ENCODE results near the gene PRDM16.

DNA sequence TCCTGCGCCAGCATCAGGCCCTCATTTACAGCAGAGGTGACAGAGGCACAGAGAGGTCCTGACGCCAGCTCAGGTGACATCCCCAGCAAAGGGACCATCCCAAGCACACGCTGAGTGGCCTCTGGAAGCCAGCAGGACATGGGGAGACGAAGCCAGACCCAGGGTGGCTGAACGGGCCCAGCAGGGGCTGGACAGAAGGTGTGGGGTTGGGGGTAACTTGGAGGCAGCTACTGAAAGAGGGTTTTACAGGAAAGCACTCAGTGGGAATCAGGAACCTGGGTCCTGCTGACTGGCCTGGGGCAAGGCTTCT is 383.8 kb downstream of the PRDM16 start:
- TF ChIP-seq, protein P1, sequence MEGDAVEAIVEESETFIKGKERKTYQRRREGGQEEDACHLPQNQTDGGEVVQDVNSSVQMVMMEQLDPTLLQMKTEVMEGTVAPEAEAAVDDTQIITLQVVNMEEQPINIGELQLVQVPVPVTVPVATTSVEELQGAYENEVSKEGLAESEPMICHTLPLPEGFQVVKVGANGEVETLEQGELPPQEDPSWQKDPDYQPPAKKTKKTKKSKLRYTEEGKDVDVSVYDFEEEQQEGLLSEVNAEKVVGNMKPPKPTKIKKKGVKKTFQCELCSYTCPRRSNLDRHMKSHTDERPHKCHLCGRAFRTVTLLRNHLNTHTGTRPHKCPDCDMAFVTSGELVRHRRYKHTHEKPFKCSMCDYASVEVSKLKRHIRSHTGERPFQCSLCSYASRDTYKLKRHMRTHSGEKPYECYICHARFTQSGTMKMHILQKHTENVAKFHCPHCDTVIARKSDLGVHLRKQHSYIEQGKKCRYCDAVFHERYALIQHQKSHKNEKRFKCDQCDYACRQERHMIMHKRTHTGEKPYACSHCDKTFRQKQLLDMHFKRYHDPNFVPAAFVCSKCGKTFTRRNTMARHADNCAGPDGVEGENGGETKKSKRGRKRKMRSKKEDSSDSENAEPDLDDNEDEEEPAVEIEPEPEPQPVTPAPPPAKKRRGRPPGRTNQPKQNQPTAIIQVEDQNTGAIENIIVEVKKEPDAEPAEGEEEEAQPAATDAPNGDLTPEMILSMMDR (IDR thresholded peaks at IDR 0.05; ENCODE audit: borderline replicate concordance, extremely low read depth, low read length, poor library complexity, severe bottlenecking) = no peak
- TF ChIP-seq EZH2 (IDR thresholded peaks at IDR 0.05; ENCODE audit: borderline replicate concordance, low read depth, low read length, severe bottlenecking) = no peak
